ENCODE measurements around the gene ANGEL1. TPM values are rescaled to one million over a fixed set of nuclear protein-coding genes. Genes with fewer than 3 reads are reported as not detected.
A peak's percentile ranks its signal among the peaks of the same experiment; 100 is the strongest.

Gene ANGEL1
- total RNA-seq, 2 donors from 2014 or later: 10.7 to 15.3 TPM

GRCh38 chr14:76786601-76787000 is 26.1 kb downstream of the ANGEL1 start:
- DNase-seq: no peak
- no peak overlapping the region for H3K9ac ChIP-seq (ENCODE audit: low read depth in 2 of 2, low read length in 2 of 2)
- H3K9me3 ChIP-seq: no peaks in the 10 kb centered on the region
- H3K36me3 ChIP-seq: peaks cover 6% of the 10 kb centered on the region
- H3K4me3 ChIP-seq: no peak overlapping the region
- TF ChIP-seq, protein P1, sequence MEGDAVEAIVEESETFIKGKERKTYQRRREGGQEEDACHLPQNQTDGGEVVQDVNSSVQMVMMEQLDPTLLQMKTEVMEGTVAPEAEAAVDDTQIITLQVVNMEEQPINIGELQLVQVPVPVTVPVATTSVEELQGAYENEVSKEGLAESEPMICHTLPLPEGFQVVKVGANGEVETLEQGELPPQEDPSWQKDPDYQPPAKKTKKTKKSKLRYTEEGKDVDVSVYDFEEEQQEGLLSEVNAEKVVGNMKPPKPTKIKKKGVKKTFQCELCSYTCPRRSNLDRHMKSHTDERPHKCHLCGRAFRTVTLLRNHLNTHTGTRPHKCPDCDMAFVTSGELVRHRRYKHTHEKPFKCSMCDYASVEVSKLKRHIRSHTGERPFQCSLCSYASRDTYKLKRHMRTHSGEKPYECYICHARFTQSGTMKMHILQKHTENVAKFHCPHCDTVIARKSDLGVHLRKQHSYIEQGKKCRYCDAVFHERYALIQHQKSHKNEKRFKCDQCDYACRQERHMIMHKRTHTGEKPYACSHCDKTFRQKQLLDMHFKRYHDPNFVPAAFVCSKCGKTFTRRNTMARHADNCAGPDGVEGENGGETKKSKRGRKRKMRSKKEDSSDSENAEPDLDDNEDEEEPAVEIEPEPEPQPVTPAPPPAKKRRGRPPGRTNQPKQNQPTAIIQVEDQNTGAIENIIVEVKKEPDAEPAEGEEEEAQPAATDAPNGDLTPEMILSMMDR (IDR thresholded peaks at IDR 0.05): no peak
- no peaks in the 10 kb centered on the region for H3K4me1 ChIP-seq
- no peaks in the 10 kb centered on the region for H3K27me3 ChIP-seq
- no peak overlapping the region for H3K27ac ChIP-seq
- intact Hi-C loops (cut with DNase I): loop anchor here (10.0 kb wide), 1 partner anchor 72 kb away; no protein-coding TSS in a partner anchor

DNA sequence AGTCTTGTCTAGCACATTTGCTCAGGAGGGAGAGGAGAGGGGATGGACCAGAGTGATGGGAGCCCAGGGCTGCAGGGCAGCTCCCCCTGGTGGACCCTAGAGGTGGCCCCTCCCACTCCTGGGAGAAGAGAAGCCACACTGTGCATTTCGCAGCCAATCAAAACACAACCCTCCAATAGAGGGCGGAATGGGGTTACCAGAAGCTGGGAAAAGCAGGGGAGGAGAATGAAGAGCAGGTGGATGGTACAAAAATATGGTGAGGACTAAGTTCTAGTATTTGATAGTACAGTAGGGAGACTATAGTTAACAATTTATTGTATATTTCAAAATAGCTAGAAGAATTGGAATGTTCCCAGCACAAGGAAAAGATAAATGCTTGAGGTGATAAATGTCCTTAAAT is 27.8 kb downstream of the ANGEL1 start:
- TF ChIP-seq, protein P1 (IDR thresholded peaks at IDR 0.05): peak; percentile 53
- H3K36me3 ChIP-seq: peaks cover under 1% of the 10 kb centered on the region
- no peak overlapping the region for H3K9ac ChIP-seq (ENCODE audit: low read depth in 2 of 2, low read length in 2 of 2)
- H3K9me3 ChIP-seq: no peaks in the 10 kb centered on the region
- intact Hi-C loops (cut with DNase I): loop anchor here (10.0 kb wide), 1 partner anchor 70 kb away; no protein-coding TSS in a partner anchor
- H3K27me3 ChIP-seq: no peaks in the 10 kb centered on the region
- no peaks in the 10 kb centered on the region for H3K4me1 ChIP-seq
- H3K27ac ChIP-seq: no peak overlapping the region
- no peak overlapping the region for H3K4me3 ChIP-seq
- DNase-seq: peak; percentile 64

- TF ChIP-seq, protein P1 (IDR thresholded peaks at IDR 0.05): no peak
- no peak for DNase-seq
- Histone ChIP-seq H3K9me3 (no peaks in the 10 kb centered on the region), H3K4me1 (no peaks in the 10 kb centered on the region), H3K36me3 (no peaks in the 10 kb centered on the region), H3K4me3 (no peak overlapping the region), H3K27me3 (no peaks in the 10 kb centered on the region), H3K27ac (no peak overlapping the region), H3K9ac (ENCODE audit: low read depth in 2 of 2, low read length in 2 of 2) (no peak overlapping the region)
- intact Hi-C loops (cut with DNase I): loop anchor here (10.0 kb wide), 1 partner anchor 70 kb away; no protein-coding TSS in a partner anchor
These were observed 28.3 kb downstream of the ANGEL1 start for GRCh38 chr14:76784266-76784874.

DNA sequence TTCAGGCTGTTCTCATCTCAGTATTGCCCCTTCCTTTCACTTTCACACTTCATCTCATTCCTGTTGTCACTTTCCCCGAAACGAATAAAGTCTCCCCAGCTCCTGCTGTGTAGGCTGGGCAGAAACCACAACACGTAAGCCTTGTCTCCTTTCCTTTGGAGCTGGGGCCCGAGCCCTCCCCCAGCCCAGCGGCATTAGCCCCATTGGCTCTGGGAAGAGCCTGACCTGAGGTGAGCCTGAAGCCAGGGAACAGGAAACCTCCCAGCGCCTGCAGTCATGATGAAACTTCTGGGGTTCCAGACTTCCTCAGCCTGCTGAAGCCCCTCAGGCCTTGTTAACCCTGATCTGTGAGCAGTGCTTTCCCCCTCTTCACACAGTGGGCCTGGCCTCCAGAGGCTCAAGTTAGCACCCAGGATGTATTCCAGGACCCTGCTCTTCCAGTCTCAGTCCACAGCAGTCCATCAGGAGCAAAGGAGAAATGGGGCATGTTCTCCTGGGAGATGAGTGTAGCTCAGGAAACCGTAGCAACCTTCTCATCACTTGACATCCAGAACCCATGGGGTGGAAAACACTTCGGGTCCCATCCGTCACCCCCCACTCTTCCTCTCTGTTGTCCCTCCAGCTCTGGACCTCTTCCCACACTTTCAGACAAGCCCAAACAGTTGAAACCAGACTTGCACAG is 29.7 kb downstream of the ANGEL1 start:
- TF ChIP-seq, protein P1 (IDR thresholded peaks at IDR 0.05): no peak
- H3K27ac ChIP-seq: no peak overlapping the region
- H3K27me3 ChIP-seq: no peaks in the 10 kb centered on the region
- H3K4me1 ChIP-seq: no peaks in the 10 kb centered on the region
- no peaks in the 10 kb centered on the region for H3K9me3 ChIP-seq
- DNase-seq: no peak
- no peak overlapping the region for H3K9ac ChIP-seq (ENCODE audit: low read depth in 2 of 2, low read length in 2 of 2)
- intact Hi-C loops (cut with DNase I): loop anchor here (10.0 kb wide), 1 partner anchor 68 kb away; no protein-coding TSS in a partner anchor
- no peak overlapping the region for H3K4me3 ChIP-seq
- H3K36me3 ChIP-seq: no peaks in the 10 kb centered on the region

- no peak overlapping the region for H3K27ac ChIP-seq
- H3K9me3 ChIP-seq: no peaks in the 10 kb centered on the region
- no peak overlapping the region for H3K9ac ChIP-seq (ENCODE audit: low read depth in 2 of 2, low read length in 2 of 2)
- H3K27me3 ChIP-seq: no peaks in the 10 kb centered on the region
- no peak overlapping the region for H3K4me3 ChIP-seq
- no peak for DNase-seq
- TF ChIP-seq, protein P1 (IDR thresholded peaks at IDR 0.05): no peak
- H3K36me3 ChIP-seq: no peaks in the 10 kb centered on the region
- intact Hi-C loops (cut with DNase I): loop anchor here (10.0 kb wide), 1 partner anchor 67 kb away; no protein-coding TSS in a partner anchor
- H3K4me1 ChIP-seq: no peaks in the 10 kb centered on the region
These were observed 30.4 kb downstream of the ANGEL1 start for GRCh38 chr14:76782115-76782884.
